H9 (cell line): Measurements from ENCODE around the gene FOXB2. TPM values are rescaled to one million over a fixed set of nuclear protein-coding genes. Genes with fewer than 3 reads are reported as not detected.

Experiments
- DNase-seq: peaks from one replicate; pipeline ENCODE4 v3.0.0-alpha.2; 2017
- H2AFZ ChIP-seq: one replicate; pipeline ENCODE4 v1.6.1; 2013; ENCODE audit warnings: mild to moderate bottlenecking, low read length, control low read depth, moderate library complexity
- H2AK5ac ChIP-seq: 2 replicates; pipeline ENCODE4 v1.6.1; 2013; ENCODE audit warnings: low read length, control low read depth, mixed read lengths; ENCODE audit not compliant: insufficient read length
- H2BK120ac ChIP-seq: one replicate; pipeline ENCODE4 v1.6.1; 2013; ENCODE audit warnings: low read depth, mild to moderate bottlenecking, low read length, control low read depth, inconsistent platforms; ENCODE audit not compliant: poor library complexity, severe bottlenecking
- H2BK12ac ChIP-seq: 2 replicates; pipeline ENCODE4 v1.6.1; 2013; ENCODE audit warnings: low read length, control low read depth, mixed read lengths, low read depth; ENCODE audit not compliant: insufficient read length
- H2BK15ac ChIP-seq: 2 replicates; pipeline ENCODE4 v1.6.1; 2013; ENCODE audit warnings: low read depth, low read length, control low read depth
- H2BK20ac ChIP-seq: one replicate; pipeline ENCODE4 v1.6.1; 2013; ENCODE audit warnings: low read depth, mild to moderate bottlenecking, low read length, control low read depth, inconsistent platforms; ENCODE audit not compliant: poor library complexity, severe bottlenecking
- H2BK5ac ChIP-seq: 2 replicates; pipeline ENCODE4 v1.6.1; 2013; ENCODE audit warnings: low read length, control low read depth, mixed read lengths; ENCODE audit not compliant: insufficient read length
- H3K14ac ChIP-seq: 2 replicates; pipeline ENCODE4 v1.6.1; 2013; ENCODE audit warnings: low read length, control low read depth; ENCODE audit not compliant: insufficient read depth
- H3K18ac ChIP-seq: 2 replicates; pipeline ENCODE4 v1.6.1; 2013; ENCODE audit warnings: low read depth, mild to moderate bottlenecking, mixed read lengths, low read length, control low read depth; ENCODE audit not compliant: insufficient read length
- H3K23ac ChIP-seq: 2 replicates; pipeline ENCODE4 v1.6.1; 2013; ENCODE audit warnings: low read length, control low read depth, mixed read lengths, low read depth; ENCODE audit not compliant: insufficient read length
- H3K23me2 ChIP-seq: 2 replicates; pipeline ENCODE4 v1.6.1; 2013; ENCODE audit warnings: low read depth, mild to moderate bottlenecking, mixed read lengths, low read length, control low read depth; ENCODE audit not compliant: insufficient read length, poor library complexity, severe bottlenecking
- H3K27ac ChIP-seq: 2 replicates; pipeline ENCODE4 v1.5.1; 2013; ENCODE audit warnings: low read length, control low read depth, mixed read lengths, low read depth; ENCODE audit not compliant: insufficient read length
- H3K27me3 ChIP-seq: 2 replicates; pipeline ENCODE4 v1.6.1; 2013; ENCODE audit warnings: low read length, control low read depth, inconsistent platforms; ENCODE audit not compliant: insufficient read depth
- H3K4ac ChIP-seq: 2 replicates; pipeline ENCODE4 v1.6.1; 2013; ENCODE audit warnings: low read depth, mild to moderate bottlenecking, control low read depth, inconsistent platforms, low read length, moderate library complexity
- H3K4me1 ChIP-seq: 2 replicates; pipeline ENCODE4 v1.6.1; 2013; ENCODE audit warnings: low read length, control low read depth, inconsistent platforms; ENCODE audit not compliant: insufficient read depth
- H3K4me2 ChIP-seq: 2 replicates; pipeline ENCODE4 v1.6.1; 2013; ENCODE audit warnings: low read length, control low read depth, mixed read lengths; ENCODE audit not compliant: insufficient read length, insufficient read depth
- H3K56ac ChIP-seq: 2 replicates; pipeline ENCODE4 v1.6.1; 2013; ENCODE audit warnings: low read depth, mild to moderate bottlenecking, mixed read lengths, low read length, control low read depth; ENCODE audit not compliant: insufficient read length
- H3K79me1 ChIP-seq: 2 replicates; pipeline ENCODE4 v1.6.1; 2013; ENCODE audit warnings: low read depth, mild to moderate bottlenecking, moderate library complexity, low read length, control low read depth, inconsistent platforms; ENCODE audit not compliant: insufficient read depth, poor library complexity, severe bottlenecking
- H3K79me2 ChIP-seq: 2 replicates; pipeline ENCODE4 v1.6.1; 2013; ENCODE audit warnings: low read length, control low read depth, inconsistent platforms; ENCODE audit not compliant: insufficient read depth
- H3K9ac ChIP-seq: 2 replicates; pipeline ENCODE4 v1.6.1; 2013; ENCODE audit warnings: low read length, control low read depth, mixed read lengths; ENCODE audit not compliant: insufficient read length; ENCODE audit errors: extremely low read depth
- H3K9me3 ChIP-seq: one replicate; pipeline ENCODE4 v1.6.1; 2013; ENCODE audit warnings: low read depth, low read length, inconsistent platforms; ENCODE audit not compliant: control insufficient read depth
- H3T11ph ChIP-seq: one replicate; pipeline ENCODE4 v1.6.1; 2013; ENCODE audit warnings: mild to moderate bottlenecking, low read length, control low read depth, inconsistent platforms
- H4K20me1 ChIP-seq: one replicate; pipeline ENCODE4 v1.6.1; 2013; ENCODE audit not compliant: control insufficient read depth, insufficient read length, insufficient read depth
- H4K5ac ChIP-seq: 2 replicates; pipeline ENCODE4 v1.6.1; 2013; ENCODE audit warnings: low read depth, mild to moderate bottlenecking, mixed read lengths, low read length, control low read depth; ENCODE audit not compliant: insufficient read length
- H4K8ac ChIP-seq: replicated peaks from 2 replicates; pipeline ENCODE4 v1.6.1; 2013; ENCODE audit warnings: low read length, control low read depth, mixed read lengths, low read depth; ENCODE audit not compliant: insufficient read length
- H4K91ac ChIP-seq: 2 replicates; pipeline ENCODE4 v1.6.1; 2013; ENCODE audit warnings: low read depth, mild to moderate bottlenecking, moderate library complexity, mixed read lengths, low read length, control low read depth; ENCODE audit not compliant: insufficient read length
- H3K27ac Mint-ChIP-seq, 3 experiments: 2 replicates in 2 of 3; 3 replicates in 1 of 3; pipeline ENCODE4 v1.8.0; 2020 to 2021; ENCODE audit warnings: mixed read lengths in 3 of 3, mild to moderate bottlenecking in 1 of 3, moderate library complexity in 1 of 3
- H3K27me3 Mint-ChIP-seq: 2 replicates; pipeline ENCODE4 v1.8.0; 2021; ENCODE audit warnings: low read depth, mild to moderate bottlenecking, moderate library complexity, mixed read lengths
- H3K36me3 Mint-ChIP-seq, 3 experiments: 2 replicates in 2 of 3; 3 replicates in 1 of 3; pipeline ENCODE4 v1.8.0; 2020 to 2021; ENCODE audit warnings: low read depth in 3 of 3, mixed read lengths in 3 of 3; ENCODE audit not compliant: insufficient read depth in 1 of 3
- H3K4me1 Mint-ChIP-seq, 2 experiments: 2 replicates each; pipeline ENCODE4 v1.8.0; 2020; ENCODE audit warnings: mixed read lengths in 2 of 2
- H3K4me3 Mint-ChIP-seq, 2 experiments: 2 replicates in 1 of 2; 3 replicates in 1 of 2; pipeline ENCODE4 v1.8.0; 2020 to 2021; ENCODE audit warnings: mild to moderate bottlenecking in 2 of 2, mixed read lengths in 2 of 2, moderate library complexity in 1 of 2
- H3K9me3 Mint-ChIP-seq, 2 experiments: 2 replicates in 1 of 2; 3 replicates in 1 of 2; pipeline ENCODE4 v1.8.0; 2020; ENCODE audit warnings: mild to moderate bottlenecking in 2 of 2, mixed read lengths in 2 of 2, moderate library complexity in 1 of 2
- CTCF ChIP-seq: fragments of 200-600 bp; sonication (generic); conservative IDR thresholded peaks from 3 replicates; pipeline ENCODE4 v1.8.0; 2021; ENCODE audit warnings: antibody characterized with exemption, mild to moderate bottlenecking
- whole genome bisulfite sequencing: extraction: QIAGEN DNeasy Blood & Tissue Kit; methylation state at CpG from one replicate; pipeline ENCODE4 v1.1.7; 2013; ENCODE audit warnings: missing lambda C conversion rate, low lambda C conversion rate, mixed read lengths; ENCODE audit not compliant: insufficient read length; ENCODE audit errors: extremely low coverage; 5-methylcytosine and 5-hydroxymethylcytosine counted together
- total RNA-seq: library from RNA; stranded (reverse); gene quantifications from 2 replicates; pipeline ENCODE4 v1.2.1, GENCODE V29; 2021

FOXB2 gene
- total RNA-seq, 1 experiment from 2014 or later: 7.8 TPM

- Histone ChIP-seq H3T11ph (no peak overlapping the region), H4K91ac (no peak overlapping the region), H2BK15ac (no peak overlapping the region), H3K23ac (no peak overlapping the region), H3K18ac (no peak overlapping the region), H3K9ac (no peak overlapping the region), H2BK20ac (no peak overlapping the region), H2AFZ (no peak overlapping the region), H4K5ac (no peak overlapping the region), H2BK12ac (no peak overlapping the region), H3K27ac (no peak overlapping the region), H4K8ac (no peak overlapping the region), H3K9me3 (no peaks in the 10 kb centered on the region), H3K4me1 (peaks cover 14% of the 10 kb centered on the region), H3K23me2 (peaks cover 22% of the 10 kb centered on the region), H2BK5ac (no peak overlapping the region), H2AK5ac (no peak overlapping the region), H3K27me3 (peaks cover 54% of the 10 kb centered on the region), H3K4ac (no peak overlapping the region), H4K20me1 (no peaks in the 10 kb centered on the region), H3K79me1 (no peaks in the 10 kb centered on the region), H3K56ac (no peak overlapping the region), H3K4me2 (peak overlapping the region; percentile 52), H3K79me2 (no peaks in the 10 kb centered on the region), H3K14ac (no peak overlapping the region), H2BK120ac (no peak overlapping the region)
- Mint-ChIP-seq H3K27ac (no peak overlapping the region; a peak in 1 of 7 replicates), H3K36me3 (peaks cover 0 to 3% (median 0%) of the 10 kb centered on the region in 3 experiments; a peak in 1 of 7 replicates), H3K4me1 (peaks cover 54 to 59% of the 10 kb centered on the region in 2 experiments), H3K9me3 (peaks cover 0 to 7% of the 10 kb centered on the region in 2 experiments; a peak in 4 of 5 replicates), H3K27me3 (peaks cover 89% of the 10 kb centered on the region), H3K4me3 (peak overlapping the region; percentile 72 to 76)
- no peak for TF ChIP-seq CTCF
- peak; percentile 38 for DNase-seq
- WGBS: no CpG with 5 or more reads among the region's 37 CpGs
Measured at GRCh38 chr9:77021922-77022782, 2.7 kb downstream of the FOXB2 start.
